ENCODE results near the gene ZNF562.

ZNF562 gene

GRCh38 chr19:9620842-9621155 is 54.1 kb downstream of the ZNF562 start:
- no peaks in the 10 kb centered on the region for H3K9me2 ChIP-seq (replicated peaks; ENCODE audit: control insufficient read depth, low read length)
- no peak for TF ChIP-seq EZH2phosphoT487 (IDR thresholded peaks at IDR 0.05; ENCODE audit: borderline replicate concordance, low read length)
- H3K27ac ChIP-seq (ENCODE audit: low read depth, low read length): peak overlapping the region; percentile 66

GRCh38 chr19:9615844-9616243 is 59.1 kb downstream of the ZNF562 start:
- Histone ChIP-seq H3K4me1 (ENCODE audit: control insufficient read depth, low read length) (peaks cover 7% of the 10 kb centered on the region), H3K9me2 (replicated peaks; ENCODE audit: control insufficient read depth, low read length) (no peaks in the 10 kb centered on the region), H3K4me3 (ENCODE audit: low read length) (no peak overlapping the region), H3K9me3 (ENCODE audit: control insufficient read depth, insufficient read depth, low read length) (peaks cover 2% of the 10 kb centered on the region; the same call in 1 of the 2 replicates), H3K27ac (ENCODE audit: low read depth, low read length) (no peak overlapping the region), H3K79me2 (ENCODE audit: control insufficient read depth, low read length) (peaks cover 15% of the 10 kb centered on the region), H3F3A (ENCODE audit: control insufficient read depth, insufficient read depth) (no peaks in the 10 kb centered on the region), H3K4me2 (ENCODE audit: low read length) (no peak overlapping the region), H3K27me3 (ENCODE audit: control insufficient read depth, low read length) (no peaks in the 10 kb centered on the region), H3K36me3 (ENCODE audit: control insufficient read depth, low read length) (peaks cover 81% of the 10 kb centered on the region), H4K20me1 (ENCODE audit: control insufficient read depth, insufficient read depth, low read depth, low read length) (no peaks in the 10 kb centered on the region)
- TF ChIP-seq CTCF (IDR thresholded peaks at IDR 0.05; ENCODE audit: low read depth, low read length, poor library complexity, severe bottlenecking): no peak
- no peak for TF ChIP-seq EZH2phosphoT487 (IDR thresholded peaks at IDR 0.05; ENCODE audit: borderline replicate concordance, low read length)

More at GRCh38 chr19:9620842-9621155, 54.1 kb downstream of the ZNF562 start:
- Histone ChIP-seq H3K9me3 (ENCODE audit: control insufficient read depth, insufficient read depth, low read length) (no peaks in the 10 kb centered on the region), H3F3A (ENCODE audit: control insufficient read depth, insufficient read depth) (no peaks in the 10 kb centered on the region; the same call in 1 of the 2 replicates), H4K20me1 (ENCODE audit: control insufficient read depth, insufficient read depth, low read depth, low read length) (no peaks in the 10 kb centered on the region), H3K4me3 (ENCODE audit: low read length) (peak overlapping the region; percentile 88), H3K27me3 (ENCODE audit: control insufficient read depth, low read length) (no peaks in the 10 kb centered on the region), H3K79me2 (ENCODE audit: control insufficient read depth, low read length) (peaks cover 24% of the 10 kb centered on the region), H3K36me3 (ENCODE audit: control insufficient read depth, low read length) (peaks cover 34% of the 10 kb centered on the region), H3K4me1 (ENCODE audit: control insufficient read depth, low read length) (peaks cover 15% of the 10 kb centered on the region), H3K4me2 (ENCODE audit: low read length) (peak overlapping the region; percentile 76)

- Histone ChIP-seq H3K79me2 (ENCODE audit: control insufficient read depth, low read length) (no peaks in the 10 kb centered on the region), H3K4me1 (ENCODE audit: control insufficient read depth, low read length) (no peaks in the 10 kb centered on the region), H3K27ac (ENCODE audit: low read depth, low read length) (no peak overlapping the region), H3K9me3 (ENCODE audit: control insufficient read depth, insufficient read depth, low read length) (peaks cover 12% of the 10 kb centered on the region), H4K20me1 (ENCODE audit: control insufficient read depth, insufficient read depth, low read depth, low read length) (no peaks in the 10 kb centered on the region), H3F3A (ENCODE audit: control insufficient read depth, insufficient read depth) (no peaks in the 10 kb centered on the region), H3K36me3 (ENCODE audit: control insufficient read depth, low read length) (peaks cover 70% of the 10 kb centered on the region), H3K4me3 (ENCODE audit: low read length) (no peak overlapping the region), H3K4me2 (ENCODE audit: low read length) (no peak overlapping the region), H3K9me2 (replicated peaks; ENCODE audit: control insufficient read depth, low read length) (no peaks in the 10 kb centered on the region), H3K27me3 (ENCODE audit: control insufficient read depth, low read length) (no peaks in the 10 kb centered on the region)
- TF ChIP-seq EZH2phosphoT487 (IDR thresholded peaks at IDR 0.05; ENCODE audit: borderline replicate concordance, low read length) (no peak), CTCF (IDR thresholded peaks at IDR 0.05; ENCODE audit: low read depth, low read length, poor library complexity, severe bottlenecking) (no peak)
These were observed 64.3 kb downstream of the ZNF562 start for GRCh38 chr19:9610484-9611113.

- Histone ChIP-seq H3F3A (ENCODE audit: control insufficient read depth, insufficient read depth) (no peaks in the 10 kb centered on the region), H3K36me3 (ENCODE audit: control insufficient read depth, low read length) (peaks cover 56% of the 10 kb centered on the region), H3K4me3 (ENCODE audit: low read length) (no peak overlapping the region), H3K4me1 (ENCODE audit: control insufficient read depth, low read length) (no peaks in the 10 kb centered on the region), H3K27me3 (ENCODE audit: control insufficient read depth, low read length) (no peaks in the 10 kb centered on the region), H4K20me1 (ENCODE audit: control insufficient read depth, insufficient read depth, low read depth, low read length) (no peaks in the 10 kb centered on the region), H3K9me2 (replicated peaks; ENCODE audit: control insufficient read depth, low read length) (no peaks in the 10 kb centered on the region), H3K4me2 (ENCODE audit: low read length) (no peak overlapping the region), H3K9me3 (ENCODE audit: control insufficient read depth, insufficient read depth, low read length) (peaks cover 12% of the 10 kb centered on the region), H3K79me2 (ENCODE audit: control insufficient read depth, low read length) (no peaks in the 10 kb centered on the region), H3K27ac (ENCODE audit: low read depth, low read length) (no peak overlapping the region)
- no peak for TF ChIP-seq CTCF (IDR thresholded peaks at IDR 0.05; ENCODE audit: low read depth, low read length, poor library complexity, severe bottlenecking)
These were observed 66.0 kb downstream of the ZNF562 start for GRCh38 chr19:9608912-9609311.

Measured in DOHH2 (cell line).